ENCODE data around the gene WDR20. TPM values are rescaled to one million over a fixed set of nuclear protein-coding genes. Genes with fewer than 3 reads are reported as not detected.

The WDR20 gene
- polyA plus RNA-seq, 1 of the 3 experiments (the other 2 are of a cell fraction), result 12.4 TPM

GRCh38 chr14:102125546-102125945 is 14.2 kb upstream of the WDR20 start:
- Histone ChIP-seq H3K9ac (no peak overlapping the region), H3K4me1 (ENCODE audit: control insufficient read depth in 1 of 2, insufficient read depth in 2 of 2, low read depth in 1 of 2, low read length in 1 of 2) (no peaks in the 10 kb centered on the region), H3F3A (replicated peaks; ENCODE audit: insufficient read depth) (peaks cover 6% of the 10 kb centered on the region), H3K79me2 (ENCODE audit: insufficient read depth) (no peaks in the 10 kb centered on the region), H2AFZ (ENCODE audit: low read depth) (no peak overlapping the region), H4K20me1 (ENCODE audit: insufficient read depth) (no peaks in the 10 kb centered on the region), H3K9me3 (no peaks in the 10 kb centered on the region), H3K36me3 (replicated peaks in 1 of 2; ENCODE audit: control insufficient read depth in 1 of 2, insufficient read depth in 2 of 2, low read length in 1 of 2) (no peaks in the 10 kb centered on the region), H3K4me3 (ENCODE audit: low read depth in 2 of 2, low read length in 1 of 2) (no peak overlapping the region), H3K27ac (ENCODE audit: low read depth in 2 of 2, low read length in 1 of 2) (no peak overlapping the region), H3K27me3 (ENCODE audit: insufficient read depth) (no peaks in the 10 kb centered on the region), H3K4me2 (no peak overlapping the region), H3K9me2 (no peaks in the 10 kb centered on the region)
- no peak for TF ChIP-seq REST (IDR thresholded peaks at IDR 0.05; ENCODE audit: low read depth, low read length)
- TF ChIP-seq USF2 (IDR thresholded peaks at IDR 0.05; ENCODE audit: borderline replicate concordance, low read depth, low read length), result no peak
- no peak for TF ChIP-seq IRF3 (IDR thresholded peaks at IDR 0.05; ENCODE audit: low read depth, low read length)
- no peak for TF ChIP-seq ZBTB33 (IDR thresholded peaks at IDR 0.05; ENCODE audit: borderline replicate concordance, low read depth)
- TF ChIP-seq POLR2AphosphoS5 (IDR thresholded peaks at IDR 0.05; ENCODE audit: low read depth, low read length), result no peak
- TF ChIP-seq USF1 (IDR thresholded peaks at IDR 0.05; ENCODE audit: borderline replicate concordance, low read depth), result no peak
- TF ChIP-seq NRF1 (IDR thresholded peaks at IDR 0.05; ENCODE audit: low read depth, low read length), result no peak
- no peak for TF ChIP-seq ELF1 (IDR thresholded peaks at IDR 0.05)
- no peak for TF ChIP-seq MXI1 (IDR thresholded peaks at IDR 0.05; ENCODE audit: low read depth, low read length)
- TF ChIP-seq RCOR1 (IDR thresholded peaks at IDR 0.05; ENCODE audit: low read length), result no peak
- TF ChIP-seq RFX5 (IDR thresholded peaks at IDR 0.05; ENCODE audit: low read length), result no peak
- no peak for TF ChIP-seq MAX (IDR thresholded peaks at IDR 0.05; ENCODE audit: low read depth)
- no peak for TF ChIP-seq RAD21 (IDR thresholded peaks at IDR 0.05; ENCODE audit: low read length)
- no peak for TF ChIP-seq TAF1 (IDR thresholded peaks at IDR 0.05; ENCODE audit: borderline replicate concordance, low read depth, low read length)
- TF ChIP-seq RXRA (IDR thresholded peaks at IDR 0.05; ENCODE audit: borderline replicate concordance, low read depth), result no peak
- TF ChIP-seq CHD2 (IDR thresholded peaks at IDR 0.05; ENCODE audit: low read length, partially characterized antibody), result no peak
- no peak for TF ChIP-seq EZH2phosphoT487 (IDR thresholded peaks at IDR 0.05; ENCODE audit: borderline replicate concordance, low read depth)
- no peak for TF ChIP-seq GABPA (IDR thresholded peaks at IDR 0.05; ENCODE audit: low read depth)
- TF ChIP-seq SIN3A (IDR thresholded peaks at IDR 0.05; ENCODE audit: borderline replicate concordance, low read depth, low read length), result no peak
- DNase-seq, result no peak
- ChIA-PET CTCF (interaction anchor here (0.7 kb wide), 1 partner anchor 29 kb away, joined by 4 read pairs; no protein-coding TSS in a partner anchor), POLR2A (no interaction called here)
- WGBS (ENCODE audit: low lambda C conversion rate), result 75% methylated on average over 5 of the region's 5 CpGs
